K562 (cell line): ENCODE results near the gene BANP. TPM values are rescaled to one million over a fixed set of nuclear protein-coding genes. Genes with fewer than 3 reads are reported as not detected.

Experiments used
- ATAC-seq: fragments of 200-7000 bp; cut with Tn5 transposase; 3 replicates; pipeline ENCODE4 v1.9.1; 2020; ENCODE audit warnings: moderate library complexity
- BruUV-seq: library from RNA; stranded (reverse); fragments of 400-500 nt; replicated peaks from 2 replicates; lab custom pipeline; 2021; lab: Mats Ljungman, UMichigan
- CTCF ChIA-PET: fragments of 300-600 bp; formaldehyde crosslinking; extraction: SDS; loops from one replicate; lab custom pipeline; 2021; ENCODE audit warnings: low intra/inter-chr PET ratio; lab: Yijun Ruan, JAX
- POLR2A ChIA-PET: fragments of 300-600, 350-650 bp; sonication (Branson Sonifier 250); formaldehyde crosslinking; extraction: SDS; loops from one replicate; lab custom pipeline; 2021; ENCODE audit warnings: antibody characterized with exemption, inconsistent platforms; lab: Yijun Ruan, JAX
- DNase-seq, 4 experiments: peaks; one replicate each; pipeline versions ENCODE4 v3.0.0 to v3.0.0-alpha.2; 2011 to 2018; ENCODE audit warnings: low spot score in 3 of 4, mixed read lengths in 3 of 4; ENCODE audit errors: extremely low read depth in 1 of 4
- FAIRE-seq: peaks from 2 replicates; lab custom pipeline; 2011; peaks lifted over from hg19 to GRCh38; lab: Jason Lieb, UNC
- H2AFZ ChIP-seq: 2 replicates; pipeline ENCODE4 v1.6.0; 2011; ENCODE audit warnings: low read depth, low read length, control low read depth, inconsistent platforms
- H3K27ac ChIP-seq: fragments of 200-600 bp; 3 replicates; pipeline ENCODE4 v1.8.0; 2011; ENCODE audit warnings: low read depth, mild to moderate bottlenecking, control low read depth, inconsistent platforms, low read length, moderate library complexity, mixed read lengths; ENCODE audit errors: extremely low read depth
- H3K27me3 ChIP-seq, 2 experiments: fragments of 300-600 bp in 1 of 2; 2 replicates in 1 of 2; 3 replicates in 1 of 2; pipeline versions ENCODE4 v1.6.0 to v1.8.0; 2011; ENCODE audit warnings: inconsistent platforms in 2 of 2, low read length in 2 of 2, mild to moderate bottlenecking in 1 of 2, mixed read lengths in 1 of 2, moderate library complexity in 1 of 2; ENCODE audit not compliant: control insufficient read depth in 2 of 2, insufficient read depth in 2 of 2
- H3K36me3 ChIP-seq: fragments of 300-600 bp; 3 replicates; pipeline ENCODE4 v1.8.0; 2011; ENCODE audit warnings: mild to moderate bottlenecking, low read length, inconsistent platforms; ENCODE audit not compliant: control insufficient read depth, insufficient read depth
- H3K4me1 ChIP-seq, 2 experiments: fragments of 200-600 bp in 1 of 2; replicated peaks in 1 of 2; 2 replicates in 1 of 2; 3 replicates in 1 of 2; pipeline versions ENCODE4 v1.5.1 to v1.8.0; 2011; ENCODE audit warnings: inconsistent platforms in 2 of 2, low read length in 2 of 2, mild to moderate bottlenecking in 1 of 2, mixed read lengths in 1 of 2, moderate library complexity in 1 of 2; ENCODE audit not compliant: control insufficient read depth in 2 of 2, insufficient read depth in 2 of 2
- H3K4me2 ChIP-seq: 2 replicates; pipeline ENCODE4 v1.6.1; 2011; ENCODE audit warnings: low read length, control low read depth, inconsistent platforms, mixed read lengths; ENCODE audit not compliant: insufficient read depth
- H3K4me3 ChIP-seq: fragments of 200-600 bp; sonication (generic), shearing (Covaris generic); 2 replicates; pipeline ENCODE4 v1.5.1; 2016; ENCODE audit warnings: control low read depth, inconsistent platforms
- H3K79me2 ChIP-seq: fragments of 200-600 bp; 3 replicates; pipeline ENCODE4 v1.8.0; 2011; ENCODE audit warnings: low read length, inconsistent platforms; ENCODE audit not compliant: control insufficient read depth, insufficient read depth
- H3K9ac ChIP-seq, 2 experiments: 2 replicates each; pipeline versions ENCODE4 v1.6.0 to v1.6.1; 2011; ENCODE audit warnings: low read depth in 2 of 2, low read length in 2 of 2, control low read depth in 1 of 2, inconsistent platforms in 1 of 2, mild to moderate bottlenecking in 1 of 2, mixed read lengths in 1 of 2; ENCODE audit not compliant: insufficient read depth in 1 of 2
- H3K9me1 ChIP-seq: one replicate; pipeline ENCODE4 v1.6.0; 2011; ENCODE audit warnings: inconsistent platforms, mild to moderate bottlenecking, low read length, moderate library complexity; ENCODE audit not compliant: control insufficient read depth, insufficient read depth
- H3K9me3 ChIP-seq: replicated peaks from 2 replicates; pipeline ENCODE4 v1.5.1; 2011; ENCODE audit warnings: low read depth, low read length, inconsistent platforms; ENCODE audit not compliant: control insufficient read depth, insufficient read depth
- H4K20me1 ChIP-seq: replicated peaks from 2 replicates; pipeline ENCODE4 v1.6.1; 2011; ENCODE audit warnings: low read length, inconsistent platforms, mixed read lengths; ENCODE audit not compliant: control insufficient read depth, insufficient read depth
- CBX3 ChIP-seq, 2 experiments: IDR thresholded peaks; 1 replicate in 1 of 2; 2 replicates in 1 of 2; pipeline ENCODE4 v1.6.1; 2012; ENCODE audit warnings: inconsistent platforms in 2 of 2, low read length in 2 of 2, borderline replicate concordance in 1 of 2, control low read depth in 1 of 2
- SRSF9 ChIP-seq: fragments of 200-400 bp; formaldehyde crosslinking; IDR thresholded peaks from 2 replicates; pipeline ENCODE4 v1.6.1; 2017; ENCODE audit warnings: low read depth, low read length, borderline replicate concordance
- TRIM24 ChIP-seq, 2 experiments: fragments of 450-650 bp; IDR thresholded peaks; 2 replicates each; pipeline ENCODE4 v1.6.1; 2016
- TRIM28 ChIP-seq: fragments of 450-650 bp; IDR thresholded peaks from 2 replicates; pipeline ENCODE4 v1.6.1; 2017
- WGBS: fragments of 100-300 bp; shearing (Covaris generic); methylation state at CpG from one replicate; pipeline ENCODE4 v1.1.6; 2016; ENCODE audit warnings: low coverage, mixed read lengths; ENCODE audit not compliant: insufficient coverage; ENCODE audit errors: missing lambda C conversion rate; 5-methylcytosine and 5-hydroxymethylcytosine counted together
- in situ Hi-C: fragments of 300-500 bp; cut with MboI; formaldehyde crosslinking; loops from 4 replicates; pipeline ENCODE4 v1.15.0; 2018; ENCODE audit warnings: inconsistent platforms, mixed read lengths
- intact Hi-C: fragments of 100-400 bp; cut with micrococcal nuclease; formaldehyde crosslinking; loops from 2 replicates; pipeline ENCODE4 v1.14.2; 2022
- polyA plus RNA-seq, 8 experiments: library from polyadenylated mRNA; depleted of rRNA in 4 of 8; stranded (reverse) in 5 of 8; unstranded in 3 of 8; fragments of >200 nt; fragmentation: Nextera tagmentation in 2 of 8; fragmentation: Illumina TruSeq in 1 of 8; extraction: Ambion mirVana in 2 of 8; extraction: Trizol in 1 of 8; gene quantifications; 2 replicates each; pipeline versions ENCODE4 v1.2.1 to v1.2.3, GENCODE V29; 2011 to 2014; ENCODE audit warnings: inconsistent platforms in 1 of 8, missing spikeins in 1 of 8
- total RNA-seq, 7 experiments: library from RNA; depleted of rRNA in 6 of 7; stranded (reverse); fragments of >200 nt in 6 of 7; fragmentation: Illumina TruSeq in 2 of 7; extraction: Trizol in 2 of 7; gene quantifications; 2 replicates each; pipeline versions ENCODE4 v1.2.1 to v1.2.3, GENCODE V29; 2011 to 2021; ENCODE audit warnings: low replicate concordance in 1 of 7
- TF ChIP-seq, protein P1 (sequence below): fragments of 450-650 bp; IDR thresholded peaks from 2 replicates; pipeline ENCODE4 v1.6.1; 2018; ENCODE audit warnings: mild to moderate bottlenecking, low read depth; ENCODE audit not compliant: partially characterized antibody

BANP gene
- total and polyA plus RNA-seq, 9 of the 15 experiments (the other 6 are each of a cell fraction or from before 2014, with no cell fraction given) = 4.6 to 22.1 (median 15.6) TPM

DNA sequence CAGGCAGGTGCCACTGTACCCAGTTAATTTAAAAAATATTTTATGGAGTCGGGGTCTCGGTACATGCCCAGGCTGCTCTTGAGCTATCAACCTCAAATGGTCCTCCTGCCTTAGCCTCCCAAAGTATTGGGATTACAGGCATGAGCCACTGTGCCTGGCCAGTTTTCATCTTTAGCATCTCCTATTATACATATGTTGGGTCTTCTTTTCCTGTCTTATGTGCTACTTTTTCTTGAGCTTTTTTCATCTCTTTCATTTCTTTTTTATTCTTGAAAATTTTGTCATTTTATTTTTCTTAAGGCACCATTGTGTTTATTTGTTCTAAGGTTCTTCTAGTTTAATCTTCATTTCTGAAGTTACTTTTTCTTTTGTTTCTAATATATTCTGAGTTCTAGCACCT is 20.7 kb downstream of the BANP start:
- CTCF ChIA-PET = no interaction called here
- in situ Hi-C loops = no loop called here
- Histone ChIP-seq H3K9ac (no peak overlapping the region), H3K79me2 (peaks cover 29% of the 10 kb centered on the region), H3K4me1 (peaks cover 0 to 1% of the 10 kb centered on the region in 2 experiments; a peak in 2 of 5 replicates), H3K9me1 (no peaks in the 10 kb centered on the region)
- POLR2A ChIA-PET = interaction anchor here (1.1 to 1.2 kb wide), 2 partner anchors 8 to 21 kb away, joined by 3 read pairs; partner anchors contain the start of gene BANP
- no peak for TF ChIP-seq SRSF9
- TF ChIP-seq, protein P1, sequence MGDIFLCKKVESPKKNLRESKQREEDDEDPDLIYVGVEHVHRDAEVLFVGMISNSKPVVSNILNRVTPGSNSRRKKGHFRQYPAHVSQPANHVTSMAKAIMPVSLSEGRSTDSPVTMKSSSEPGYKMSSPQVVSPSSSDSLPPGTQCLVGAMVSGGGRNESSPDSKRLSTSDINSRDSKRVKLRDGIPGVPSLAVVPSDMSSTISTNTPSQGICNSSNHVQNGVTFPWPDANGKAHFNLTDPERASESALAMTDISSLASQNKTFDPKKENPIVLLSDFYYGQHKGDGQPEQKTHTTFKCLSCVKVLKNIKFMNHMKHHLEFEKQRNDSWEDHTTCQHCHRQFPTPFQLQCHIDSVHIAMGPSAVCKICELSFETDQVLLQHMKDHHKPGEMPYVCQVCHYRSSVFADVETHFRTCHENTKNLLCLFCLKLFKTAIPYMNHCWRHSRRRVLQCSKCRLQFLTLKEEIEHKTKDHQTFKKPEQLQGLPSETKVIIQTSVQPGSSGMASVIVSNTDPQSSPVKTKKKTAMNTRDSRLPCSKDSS = peak; percentile 34
- TF ChIP-seq TRIM28 = peak; percentile 96; the same call in 1 of the 2 replicates
- TF ChIP-seq CBX3 (IDR thresholded peaks at IDR 0.05; ENCODE audit: borderline replicate concordance in 1 of 2, low read length in 2 of 2) = peak in 1 of 2 experiments; percentile 42; a peak in 1 of 3 replicates
- TF ChIP-seq TRIM24 (IDR thresholded peaks at IDR 0.05) = peak in 1 of 2 experiments; percentile 68; a peak in 2 of 4 replicates
- TF ChIP-seq, all 486 proteins: peak for 4
- no peak for FAIRE-seq
- DNase-seq = no peak
- Histone ChIP-seq H4K20me1 (no peaks in the 10 kb centered on the region), H2AFZ (no peak overlapping the region), H3K4me3 (no peak overlapping the region), H3K27ac (no peak overlapping the region), H3K4me2 (no peak overlapping the region), H3K36me3 (no peaks in the 10 kb centered on the region; the same call in 2 of the 3 replicates), H3K9me3 (no peaks in the 10 kb centered on the region), H3K27me3 (no peaks in the 10 kb centered on the region)
- WGBS = 94% methylated on average over 2 of the region's 2 CpGs
- no peak for ATAC-seq
- intact Hi-C loops = no loop called here
- no TSS peak for BruUV-seq
